Measurements from ENCODE around the gene DERL2.

Gene DERL2

DNA sequence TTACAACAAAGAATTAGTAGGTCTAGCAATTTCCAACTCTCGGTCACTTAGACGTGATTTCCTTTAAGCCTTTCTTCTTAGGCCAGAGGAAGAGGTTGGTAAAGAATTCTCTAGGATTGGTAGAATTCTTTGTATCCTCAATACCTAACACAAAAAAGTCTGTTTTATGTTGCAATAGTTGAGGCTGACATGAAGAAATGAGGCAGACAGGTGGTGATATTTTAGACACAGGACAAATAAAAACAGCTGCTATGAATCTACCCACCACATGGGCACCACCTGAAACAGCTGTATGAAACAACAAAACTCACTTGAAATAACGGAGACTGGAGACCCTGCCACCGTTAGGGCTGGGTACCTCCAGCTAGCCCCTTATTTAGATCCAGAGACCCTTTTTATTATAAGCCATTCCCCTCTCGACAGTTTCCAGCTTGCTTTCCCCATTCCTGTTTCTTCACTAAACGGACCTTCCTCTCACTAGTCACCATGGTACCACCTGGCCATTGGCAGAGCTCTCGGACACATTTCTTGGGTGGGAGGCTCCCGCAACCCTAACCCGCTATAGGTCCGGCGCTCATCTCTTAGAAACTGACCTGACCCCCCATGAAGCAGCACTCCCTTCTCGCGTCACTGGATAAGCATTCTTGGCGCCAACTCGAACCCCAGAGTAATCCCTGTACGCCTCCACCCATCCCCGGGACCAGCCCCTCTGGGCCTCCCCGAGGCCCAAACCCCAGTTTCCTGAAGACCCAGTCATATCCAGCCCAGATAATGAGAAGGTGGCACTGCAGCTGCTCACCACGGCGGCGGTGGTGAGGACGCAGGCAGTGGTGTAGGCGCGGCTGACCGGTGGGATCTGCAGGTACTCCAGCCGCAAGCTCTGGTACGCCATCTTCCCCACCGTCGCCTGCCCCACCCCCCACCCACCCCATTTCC is at the start of gene DERL2:
DERL2 (minus strand) TSS at position 909 of the 936 bp plus-strand sequence; CDS start at position 892, 17 bp downstream.
- TF ChIP-seq TOX (CRISPR knock-in tag; IDR thresholded peaks at IDR 0.05; ENCODE audit: borderline replicate concordance) (no peak), ZNF8 (CRISPR knock-in tag; IDR thresholded peaks at IDR 0.05) (peak; percentile 86)
- peak; percentile 25 for ATAC-seq

DNA sequence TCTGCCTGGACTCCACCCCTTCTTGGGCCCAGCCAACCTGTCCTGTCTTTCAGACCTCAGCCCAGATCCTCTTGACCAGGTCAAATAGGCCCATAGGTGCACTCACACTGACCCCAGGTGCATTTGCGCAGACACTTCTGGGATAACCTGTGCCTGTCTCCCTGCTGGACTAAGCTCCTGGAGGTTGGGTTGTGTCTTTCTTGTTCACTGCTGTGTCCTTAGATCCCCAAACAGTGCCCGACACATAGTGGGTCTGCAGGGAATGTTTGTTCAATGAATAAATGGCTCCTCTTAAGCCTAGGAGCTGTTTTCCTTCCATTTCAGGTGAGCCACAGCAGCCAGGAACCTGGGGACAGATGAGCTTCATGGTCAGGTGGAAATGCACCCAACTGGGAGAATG is 49.5 kb upstream of the DERL2 start:
- no peak for ATAC-seq
- TF ChIP-seq GLIS3 (CRISPR knock-in tag; IDR thresholded peaks at IDR 0.05) (no peak), PPARA (CRISPR knock-in tag; IDR thresholded peaks at IDR 0.05; ENCODE audit: borderline replicate concordance) (no peak), ZFP3 (CRISPR knock-in tag; IDR thresholded peaks at IDR 0.05) (no peak), ISL1 (CRISPR knock-in tag; IDR thresholded peaks at IDR 0.05) (no peak)
- TF ChIP-seq, protein P1, sequence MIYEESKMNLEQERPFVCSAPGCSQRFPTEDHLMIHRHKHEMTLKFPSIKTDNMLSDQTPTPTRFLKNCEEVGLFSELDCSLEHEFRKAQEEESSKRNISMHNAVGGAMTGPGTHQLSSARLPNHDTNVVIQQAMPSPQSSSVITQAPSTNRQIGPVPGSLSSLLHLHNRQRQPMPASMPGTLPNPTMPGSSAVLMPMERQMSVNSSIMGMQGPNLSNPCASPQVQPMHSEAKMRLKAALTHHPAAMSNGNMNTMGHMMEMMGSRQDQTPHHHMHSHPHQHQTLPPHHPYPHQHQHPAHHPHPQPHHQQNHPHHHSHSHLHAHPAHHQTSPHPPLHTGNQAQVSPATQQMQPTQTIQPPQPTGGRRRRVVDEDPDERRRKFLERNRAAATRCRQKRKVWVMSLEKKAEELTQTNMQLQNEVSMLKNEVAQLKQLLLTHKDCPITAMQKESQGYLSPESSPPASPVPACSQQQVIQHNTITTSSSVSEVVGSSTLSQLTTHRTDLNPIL (CRISPR knock-in tag; IDR thresholded peaks at IDR 0.05; ENCODE audit: low read depth): no peak

DNA sequence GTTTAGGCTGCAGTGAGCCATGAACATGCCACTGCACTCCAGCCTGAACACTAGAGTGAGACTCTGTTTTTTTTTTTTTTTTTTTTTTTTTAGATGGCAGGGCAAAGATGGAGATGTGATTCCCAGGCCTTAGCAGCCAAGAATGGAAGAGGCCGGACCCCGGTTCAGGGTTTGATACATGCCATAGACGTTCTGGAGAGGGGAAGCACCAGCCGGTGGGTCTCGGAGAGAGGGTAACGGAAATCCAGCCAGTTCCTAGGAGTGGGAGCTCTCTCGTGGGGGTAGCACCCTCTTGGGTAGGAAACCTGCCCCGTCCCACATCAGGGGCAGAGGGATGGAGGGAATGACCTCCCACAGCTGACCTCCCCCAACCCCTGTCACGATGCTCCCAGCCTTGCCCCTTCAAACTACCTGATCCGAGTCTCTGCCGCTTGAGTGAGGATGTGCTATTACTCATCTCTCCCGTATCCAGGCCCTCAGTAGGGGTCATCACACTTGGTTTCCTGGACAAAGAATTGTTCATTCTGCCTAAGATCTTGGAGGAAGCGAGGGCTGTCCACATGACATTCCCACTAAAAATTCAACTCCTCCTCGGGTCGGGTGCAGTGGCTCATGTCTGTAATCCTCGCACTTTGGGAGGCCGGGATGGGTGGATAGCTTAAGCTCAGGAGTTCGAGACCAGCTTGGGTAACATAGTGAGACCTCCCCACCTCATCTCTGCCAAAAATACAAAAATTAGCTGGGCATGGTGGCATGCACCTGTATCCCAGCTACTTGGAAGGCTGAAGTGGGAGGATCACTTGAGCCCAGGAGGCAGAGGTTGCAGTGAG is 47.7 kb upstream of the DERL2 start:
- no peak for ATAC-seq
- no peak for TF ChIP-seq ISL1 (CRISPR knock-in tag; IDR thresholded peaks at IDR 0.05)
- no peak for TF ChIP-seq RARB (CRISPR knock-in tag; IDR thresholded peaks at IDR 0.05)
- TF ChIP-seq ESRRG (CRISPR knock-in tag; IDR thresholded peaks at IDR 0.05): no peak
- TF ChIP-seq CSDC2 (CRISPR knock-in tag; IDR thresholded peaks at IDR 0.05): no peak
- no peak for TF ChIP-seq TCF4 (CRISPR knock-in tag; IDR thresholded peaks at IDR 0.05; ENCODE audit: borderline replicate concordance)
- TF ChIP-seq PPARA (CRISPR knock-in tag; IDR thresholded peaks at IDR 0.05; ENCODE audit: borderline replicate concordance): no peak
- no peak for TF ChIP-seq ZNF70 (CRISPR knock-in tag; IDR thresholded peaks at IDR 0.05)
- TF ChIP-seq ZNF565 (CRISPR knock-in tag; conservative IDR thresholded peaks at IDR 0.05; ENCODE audit: low read depth): no peak
- no peak for TF ChIP-seq ZFP30 (CRISPR knock-in tag; IDR thresholded peaks at IDR 0.05)
- TF ChIP-seq ZFP3 (CRISPR knock-in tag; IDR thresholded peaks at IDR 0.05): no peak
- TF ChIP-seq, protein P1 (CRISPR knock-in tag; IDR thresholded peaks at IDR 0.05; ENCODE audit: low read depth): no peak
- TF ChIP-seq ZNF8 (CRISPR knock-in tag; IDR thresholded peaks at IDR 0.05): no peak
- TF ChIP-seq, protein P2, sequence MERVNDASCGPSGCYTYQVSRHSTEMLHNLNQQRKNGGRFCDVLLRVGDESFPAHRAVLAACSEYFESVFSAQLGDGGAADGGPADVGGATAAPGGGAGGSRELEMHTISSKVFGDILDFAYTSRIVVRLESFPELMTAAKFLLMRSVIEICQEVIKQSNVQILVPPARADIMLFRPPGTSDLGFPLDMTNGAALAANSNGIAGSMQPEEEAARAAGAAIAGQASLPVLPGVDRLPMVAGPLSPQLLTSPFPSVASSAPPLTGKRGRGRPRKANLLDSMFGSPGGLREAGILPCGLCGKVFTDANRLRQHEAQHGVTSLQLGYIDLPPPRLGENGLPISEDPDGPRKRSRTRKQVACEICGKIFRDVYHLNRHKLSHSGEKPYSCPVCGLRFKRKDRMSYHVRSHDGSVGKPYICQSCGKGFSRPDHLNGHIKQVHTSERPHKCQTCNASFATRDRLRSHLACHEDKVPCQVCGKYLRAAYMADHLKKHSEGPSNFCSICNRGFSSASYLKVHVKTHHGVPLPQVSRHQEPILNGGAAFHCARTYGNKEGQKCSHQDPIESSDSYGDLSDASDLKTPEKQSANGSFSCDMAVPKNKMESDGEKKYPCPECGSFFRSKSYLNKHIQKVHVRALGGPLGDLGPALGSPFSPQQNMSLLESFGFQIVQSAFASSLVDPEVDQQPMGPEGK (CRISPR knock-in tag; IDR thresholded peaks at IDR 0.05; ENCODE audit: borderline replicate concordance): no peak

DNA sequence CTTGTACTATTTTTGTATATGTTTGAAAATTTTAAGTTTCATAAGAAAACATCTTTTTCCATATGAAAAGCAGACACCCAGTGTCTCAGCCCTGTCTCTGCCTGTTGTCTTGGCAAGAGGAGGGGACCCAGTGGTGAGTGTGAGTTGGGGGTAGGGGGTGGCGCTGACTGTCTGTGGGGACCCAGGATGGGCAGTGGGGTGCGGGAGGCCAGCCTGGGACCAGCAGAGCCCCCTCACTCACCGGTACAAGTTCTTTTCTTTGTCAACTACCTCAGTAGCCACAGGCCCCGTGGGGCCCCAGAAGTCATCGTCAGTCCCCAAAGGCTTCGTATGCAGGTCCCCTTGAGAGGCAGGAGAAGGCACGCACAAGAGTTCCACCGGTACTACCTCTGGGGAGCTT is 46.6 kb upstream of the DERL2 start:
- no peak for ATAC-seq

More for the DNA sequence above, 46.6 kb upstream of the DERL2 start:
- TF ChIP-seq, protein P3, sequence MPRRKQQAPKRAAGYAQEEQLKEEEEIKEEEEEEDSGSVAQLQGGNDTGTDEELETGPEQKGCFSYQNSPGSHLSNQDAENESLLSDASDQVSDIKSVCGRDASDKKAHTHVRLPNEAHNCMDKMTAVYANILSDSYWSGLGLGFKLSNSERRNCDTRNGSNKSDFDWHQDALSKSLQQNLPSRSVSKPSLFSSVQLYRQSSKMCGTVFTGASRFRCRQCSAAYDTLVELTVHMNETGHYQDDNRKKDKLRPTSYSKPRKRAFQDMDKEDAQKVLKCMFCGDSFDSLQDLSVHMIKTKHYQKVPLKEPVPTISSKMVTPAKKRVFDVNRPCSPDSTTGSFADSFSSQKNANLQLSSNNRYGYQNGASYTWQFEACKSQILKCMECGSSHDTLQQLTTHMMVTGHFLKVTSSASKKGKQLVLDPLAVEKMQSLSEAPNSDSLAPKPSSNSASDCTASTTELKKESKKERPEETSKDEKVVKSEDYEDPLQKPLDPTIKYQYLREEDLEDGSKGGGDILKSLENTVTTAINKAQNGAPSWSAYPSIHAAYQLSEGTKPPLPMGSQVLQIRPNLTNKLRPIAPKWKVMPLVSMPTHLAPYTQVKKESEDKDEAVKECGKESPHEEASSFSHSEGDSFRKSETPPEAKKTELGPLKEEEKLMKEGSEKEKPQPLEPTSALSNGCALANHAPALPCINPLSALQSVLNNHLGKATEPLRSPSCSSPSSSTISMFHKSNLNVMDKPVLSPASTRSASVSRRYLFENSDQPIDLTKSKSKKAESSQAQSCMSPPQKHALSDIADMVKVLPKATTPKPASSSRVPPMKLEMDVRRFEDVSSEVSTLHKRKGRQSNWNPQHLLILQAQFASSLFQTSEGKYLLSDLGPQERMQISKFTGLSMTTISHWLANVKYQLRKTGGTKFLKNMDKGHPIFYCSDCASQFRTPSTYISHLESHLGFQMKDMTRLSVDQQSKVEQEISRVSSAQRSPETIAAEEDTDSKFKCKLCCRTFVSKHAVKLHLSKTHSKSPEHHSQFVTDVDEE (CRISPR knock-in tag; IDR thresholded peaks at IDR 0.05): no peak
- TF ChIP-seq GLIS3 (CRISPR knock-in tag; IDR thresholded peaks at IDR 0.05): no peak
- no peak for TF ChIP-seq SNAI2 (CRISPR knock-in tag; IDR thresholded peaks at IDR 0.05)
- TF ChIP-seq ZFP30 (CRISPR knock-in tag; IDR thresholded peaks at IDR 0.05): no peak
- TF ChIP-seq ZFP3 (CRISPR knock-in tag; IDR thresholded peaks at IDR 0.05): no peak
- no peak for TF ChIP-seq PPARA (CRISPR knock-in tag; IDR thresholded peaks at IDR 0.05; ENCODE audit: borderline replicate concordance)

Measured in SK-N-SH treated with all-trans-retinoic acid at 6 μM for 48 hours (cell line).